ENCODE measurements around the gene ZNF518A.

ZNF518A gene, protein sequence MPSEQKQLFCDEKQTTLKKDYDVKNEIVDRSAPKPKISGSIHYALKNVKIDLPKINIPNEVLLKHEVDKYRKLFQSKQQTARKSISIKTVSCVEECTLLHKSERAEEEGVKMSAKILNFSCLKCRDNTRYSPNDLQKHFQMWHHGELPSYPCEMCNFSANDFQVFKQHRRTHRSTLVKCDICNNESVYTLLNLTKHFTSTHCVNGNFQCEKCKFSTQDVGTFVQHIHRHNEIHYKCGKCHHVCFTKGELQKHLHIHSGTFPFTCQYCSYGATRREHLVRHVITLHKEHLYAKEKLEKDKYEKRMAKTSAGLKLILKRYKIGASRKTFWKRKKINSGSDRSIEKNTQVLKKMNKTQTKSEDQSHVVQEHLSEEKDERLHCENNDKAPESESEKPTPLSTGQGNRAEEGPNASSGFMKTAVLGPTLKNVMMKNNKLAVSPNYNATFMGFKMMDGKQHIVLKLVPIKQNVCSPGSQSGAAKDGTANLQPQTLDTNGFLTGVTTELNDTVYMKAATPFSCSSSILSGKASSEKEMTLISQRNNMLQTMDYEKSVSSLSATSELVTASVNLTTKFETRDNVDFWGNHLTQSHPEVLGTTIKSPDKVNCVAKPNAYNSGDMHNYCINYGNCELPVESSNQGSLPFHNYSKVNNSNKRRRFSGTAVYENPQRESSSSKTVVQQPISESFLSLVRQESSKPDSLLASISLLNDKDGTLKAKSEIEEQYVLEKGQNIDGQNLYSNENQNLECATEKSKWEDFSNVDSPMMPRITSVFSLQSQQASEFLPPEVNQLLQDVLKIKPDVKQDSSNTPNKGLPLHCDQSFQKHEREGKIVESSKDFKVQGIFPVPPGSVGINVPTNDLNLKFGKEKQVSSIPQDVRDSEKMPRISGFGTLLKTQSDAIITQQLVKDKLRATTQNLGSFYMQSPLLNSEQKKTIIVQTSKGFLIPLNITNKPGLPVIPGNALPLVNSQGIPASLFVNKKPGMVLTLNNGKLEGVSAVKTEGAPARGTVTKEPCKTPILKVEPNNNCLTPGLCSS (N-terminal part only)

GRCh38 chr10:96129387-96130325 lies at the start of gene ZNF518A:
TSS of gene ZNF518A (plus strand) at chr10:96130297. CDS start at chr10:96156323, 26,026 bp downstream.
- DNase-seq, result peak; percentile 42

GRCh38 chr10:96082153-96082552 lies 47.9 kb upstream of the ZNF518A start:
- no peak for DNase-seq

GRCh38 chr10:96082748-96083147 lies 47.3 kb upstream of the ZNF518A start:
- DNase-seq, result no peak

DNA sequence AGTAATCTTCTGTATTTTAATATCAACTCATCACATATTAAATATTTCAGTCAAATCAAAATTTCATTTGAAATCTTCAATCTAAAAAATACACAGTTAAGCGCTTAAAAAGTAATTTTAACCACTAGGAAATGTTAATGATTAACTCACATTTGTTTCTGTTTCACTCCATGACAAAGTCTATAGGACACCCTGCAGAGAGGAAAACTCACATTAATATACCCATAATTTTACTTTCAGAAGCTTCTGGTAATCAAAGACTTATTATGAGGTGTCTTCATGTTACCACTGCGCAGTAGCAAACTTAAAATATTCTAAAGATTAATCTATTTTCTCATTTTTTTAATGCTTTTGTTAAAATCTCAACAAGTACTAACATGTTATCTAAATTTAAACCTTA lies 41.0 kb upstream of the ZNF518A start:
- no peak for DNase-seq

GRCh38 chr10:96089670-96090462 lies 40.2 kb upstream of the ZNF518A start:
- peak; percentile 42 for DNase-seq

GRCh38 chr10:96090463-96090800 lies 39.7 kb upstream of the ZNF518A start:
- no peak for DNase-seq

GRCh38 chr10:96092999-96093767 lies 36.9 kb upstream of the ZNF518A start:
- no peak for DNase-seq

DNA sequence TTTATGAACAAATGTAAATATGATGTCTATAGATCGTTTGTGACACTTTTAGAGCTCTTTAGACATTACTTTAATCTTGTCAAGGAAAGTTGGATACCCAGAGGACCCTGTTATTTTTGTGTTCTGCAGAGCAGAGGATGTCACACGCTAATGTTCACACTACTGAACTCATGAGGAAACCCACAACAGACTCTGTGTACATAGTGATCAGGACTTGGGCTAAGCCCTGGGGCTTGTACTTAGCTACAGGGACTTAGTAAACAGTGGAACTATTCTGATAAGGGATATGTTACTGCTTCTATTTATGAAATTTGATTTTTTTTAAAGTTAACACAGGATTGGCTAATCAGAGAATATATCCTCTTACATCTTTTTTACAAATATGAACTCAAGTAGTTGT lies 36.1 kb upstream of the ZNF518A start:
- DNase-seq, result no peak

DNA sequence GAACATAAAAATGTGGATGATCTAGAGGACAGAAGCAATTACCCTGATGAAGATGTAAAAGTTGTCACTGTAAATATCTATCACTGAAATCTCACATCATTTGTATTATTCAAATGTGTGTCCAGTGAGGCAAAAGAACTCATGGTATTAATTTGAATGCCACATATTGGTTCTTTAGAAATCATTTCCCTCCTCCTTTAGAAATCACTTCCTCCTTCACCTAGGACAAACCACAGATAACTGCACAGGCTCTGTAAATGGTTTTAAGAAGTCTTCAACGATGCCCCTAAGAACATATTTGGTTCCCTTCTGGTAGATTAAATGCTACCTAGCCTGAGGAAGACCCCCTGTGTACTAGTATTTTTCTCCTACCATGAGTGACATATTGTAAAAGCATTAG lies 33.1 kb upstream of the ZNF518A start:
- no peak for DNase-seq

- DNase-seq, result no peak
Observed at GRCh38 chr10:96097865-96098264, 32.2 kb upstream of the ZNF518A start.

DNA sequence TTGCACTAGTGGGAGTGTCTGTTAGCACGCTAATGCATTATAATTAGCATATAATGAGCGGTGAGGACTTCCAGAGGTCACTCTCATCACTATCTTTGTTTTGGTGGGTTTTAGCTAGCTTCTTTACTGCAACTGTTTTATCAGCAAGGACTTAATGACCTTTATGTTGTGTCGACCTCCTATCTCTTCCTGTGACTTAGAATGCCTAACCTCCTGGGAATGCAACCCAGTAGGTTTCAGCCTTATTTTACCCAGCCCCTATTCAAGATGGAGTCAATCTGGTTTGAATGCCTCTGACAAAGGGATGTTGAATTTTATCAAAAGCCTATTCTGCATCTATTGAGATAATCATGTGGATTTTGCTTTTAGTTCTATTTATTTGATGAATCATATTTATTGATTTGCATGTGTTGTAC lies 22.5 kb upstream of the ZNF518A start:
- DNase-seq, result no peak

DNA sequence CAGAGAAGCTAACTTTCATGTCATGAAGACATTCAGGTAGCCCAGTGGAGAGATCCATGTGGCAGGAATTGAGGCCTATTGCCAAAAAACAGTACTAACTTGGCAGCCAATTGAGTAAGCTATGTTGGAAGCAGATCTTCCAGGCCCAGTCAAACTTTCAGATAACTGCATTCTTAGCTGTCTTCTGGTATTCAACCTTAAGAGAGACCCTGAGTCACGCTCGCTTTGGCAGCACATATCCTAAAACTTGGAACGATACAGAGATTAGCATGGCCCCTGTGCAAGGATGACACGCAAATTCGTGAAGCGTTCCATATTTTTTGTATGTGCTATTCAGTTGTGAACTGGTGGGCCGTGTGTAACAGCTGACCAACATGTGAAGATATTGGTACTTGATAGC lies 17.6 kb upstream of the ZNF518A start:
- DNase-seq, result no peak

GRCh38 chr10:96118604-96119450 lies 11.3 kb upstream of the ZNF518A start:
- DNase-seq, result no peak

DNA sequence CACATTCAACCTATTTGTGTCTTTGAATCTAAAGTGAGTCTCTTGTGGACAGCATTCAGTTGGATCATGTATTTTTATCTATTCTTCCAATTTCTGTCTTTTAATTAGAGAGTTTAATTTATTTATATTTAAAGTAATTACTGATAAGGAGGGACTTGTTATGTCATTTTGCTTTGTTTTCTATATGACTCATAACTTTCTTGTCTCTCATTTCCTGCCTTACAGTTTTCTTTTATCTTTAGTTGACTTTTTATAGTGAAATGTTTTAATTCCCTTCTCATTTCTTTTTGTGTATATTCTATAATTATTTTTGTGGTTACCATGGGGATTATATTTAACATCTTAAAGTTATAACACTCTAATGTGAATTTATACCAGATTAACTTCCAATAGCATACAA lies 7.3 kb upstream of the ZNF518A start:
- DNase-seq, result no peak

- DNase-seq, result no peak
Observed at GRCh38 chr10:96124230-96125141, 5.6 kb upstream of the ZNF518A start.

DNA sequence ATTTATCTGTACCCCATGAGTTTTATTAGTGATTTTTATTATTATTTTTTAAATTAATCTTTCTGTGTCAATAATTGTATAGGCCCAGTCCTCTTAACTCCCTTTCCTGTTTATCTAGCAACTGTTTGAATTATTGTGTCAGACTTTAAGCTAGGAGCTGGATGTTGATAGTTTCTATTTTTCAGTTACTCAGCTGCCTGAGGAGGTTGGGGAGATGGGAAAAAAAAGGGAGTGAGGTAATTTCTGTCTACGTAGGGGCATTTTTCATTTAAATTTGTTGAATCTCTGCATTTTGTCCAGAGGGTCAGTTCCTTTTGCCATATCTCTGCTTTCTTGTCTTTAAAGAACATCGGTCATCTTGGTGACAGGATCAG lies 5.0 kb upstream of the ZNF518A start:
- no peak for DNase-seq

DNA sequence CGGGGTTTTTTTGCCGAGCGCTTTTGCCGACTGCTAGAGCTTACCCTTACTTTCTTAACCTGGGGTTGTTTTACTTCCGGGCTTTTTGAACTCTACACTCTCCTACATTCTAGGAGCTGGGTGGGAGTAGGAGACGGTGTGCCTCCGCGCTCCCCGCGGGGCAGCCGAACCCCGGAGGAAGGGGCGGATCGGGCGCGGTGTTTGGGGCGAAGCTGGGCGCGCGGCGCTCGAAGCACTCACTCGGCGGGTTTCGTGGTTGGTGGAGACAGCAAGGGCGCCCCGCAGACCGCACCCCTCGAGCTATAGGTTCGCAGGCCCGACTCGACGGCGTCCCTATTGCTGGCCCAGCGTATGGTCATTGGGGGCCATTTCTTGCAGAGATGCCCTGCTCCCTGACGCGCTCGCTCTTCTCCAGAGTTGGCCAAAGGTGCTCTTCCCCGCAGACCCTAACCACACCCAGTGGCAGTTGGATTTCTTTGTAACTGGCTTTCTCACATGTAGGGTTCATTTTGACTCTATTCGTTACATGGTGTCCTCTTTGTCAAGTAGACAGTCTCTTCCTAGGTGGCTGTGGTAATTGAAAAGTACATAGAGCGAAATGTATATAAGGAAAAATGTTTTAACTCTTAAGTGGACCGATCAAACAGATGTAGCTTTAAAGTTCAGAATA lies 364 bp downstream of the ZNF518A start:
- no peak for DNase-seq

DNA sequence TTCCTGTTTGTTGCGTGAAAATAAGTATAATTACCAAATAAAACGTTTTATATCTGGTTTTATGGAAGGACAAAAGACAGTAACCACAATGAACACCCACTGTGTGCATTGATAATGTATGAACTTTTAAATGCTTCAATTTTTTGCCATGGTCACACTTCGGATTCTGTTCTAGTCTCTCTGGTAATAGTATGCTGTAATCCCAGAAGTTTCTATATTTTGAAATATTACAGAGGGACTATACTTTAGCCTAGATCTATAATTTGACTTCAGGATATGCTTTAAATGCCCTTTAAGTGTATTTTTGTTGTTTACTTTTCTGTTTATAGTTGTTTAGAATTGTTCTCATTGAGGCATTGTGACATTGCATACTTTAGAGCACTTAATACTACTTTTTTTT lies 1.5 kb downstream of the ZNF518A start:
- no peak for DNase-seq
